OCI-LY3 (cell line): ENCODE results near the gene TTC8.

Experiments used
- H2AFZ ChIP-seq: fragments of 200-600, 300-600 bp; shearing (Covaris generic); 2 replicates; pipeline ENCODE4 v1.6.0; 2014; ENCODE audit warnings: antibody characterized with exemption, low read depth, low read length
- H3K27ac ChIP-seq: fragments of 200-600, 300-600 bp; sonication (generic); 2 replicates; pipeline ENCODE4 v1.5.1; 2014; ENCODE audit warnings: mild to moderate bottlenecking, low read length, moderate library complexity, mixed read lengths
- H3K27me3 ChIP-seq: fragments of 200-600, 300-600 bp; sonication (generic); 2 replicates; pipeline ENCODE4 v1.6.1; 2014; ENCODE audit warnings: low read depth, low read length, mixed read lengths
- H3K36me3 ChIP-seq: fragments of 200-600, 300-600 bp; sonication (generic); replicated peaks from 2 replicates; pipeline ENCODE3; 2014; ENCODE audit warnings: low read depth, low read length, mixed read lengths
- H3K4me1 ChIP-seq: fragments of 300-600, 200-600 bp; sonication (generic); 2 replicates; pipeline ENCODE4 v1.6.1; 2014; ENCODE audit warnings: low read length, mixed read lengths
- H3K4me2 ChIP-seq: fragments of 200-600, 300-600 bp; sonication (generic); 2 replicates; pipeline ENCODE4 v1.6.1; 2014; ENCODE audit warnings: low read length, mixed read lengths
- H3K4me3 ChIP-seq: fragments of 300-600, 200-600 bp; sonication (generic); 2 replicates; pipeline ENCODE4 v1.5.1; 2014; ENCODE audit warnings: antibody characterized with exemption, mild to moderate bottlenecking, low read length, moderate library complexity
- H3K79me2 ChIP-seq: fragments of 300-600, 200-600 bp; shearing (Covaris generic); 2 replicates; pipeline ENCODE4 v1.6.1; 2014; ENCODE audit warnings: mild to moderate bottlenecking, low read length, mixed read lengths
- H3K9ac ChIP-seq: fragments of 300-600, 200-600 bp; shearing (Covaris generic); 2 replicates; pipeline ENCODE4 v1.6.0; 2014; ENCODE audit warnings: mild to moderate bottlenecking, low read length, moderate library complexity
- H3K9me3 ChIP-seq: fragments of 200-600, 300-600 bp; shearing (Covaris generic); 2 replicates; pipeline ENCODE4 v1.6.1; 2014; ENCODE audit warnings: low read length, mixed read lengths; ENCODE audit not compliant: insufficient read depth
- H4K20me1 ChIP-seq: fragments of 200-600, 300-600 bp; sonication (generic); 2 replicates; pipeline ENCODE4 v1.6.1; 2016; ENCODE audit warnings: low read length, mixed read lengths; ENCODE audit not compliant: insufficient read depth
- CTCF ChIP-seq: fragments of 200-600, 300-600 bp; sonication (generic); IDR thresholded peaks from 2 replicates; pipeline ENCODE4 v1.5.1; 2014; ENCODE audit warnings: antibody characterized with exemption, low read length, low read depth
- EZH2phosphoT487 ChIP-seq: fragments of 200-600 bp; shearing (Covaris generic); IDR thresholded peaks from 2 replicates; pipeline ENCODE4 v1.6.1; 2018; ENCODE audit warnings: antibody characterized with exemption, mixed run types, low read depth

Gene TTC8

GRCh38 chr14:88844980-88845491 is 20.6 kb downstream of the TTC8 start:
- Histone ChIP-seq H3K36me3 (no peaks in the 10 kb centered on the region), H4K20me1 (no peaks in the 10 kb centered on the region)
- TF ChIP-seq EZH2phosphoT487 (no peak), CTCF (no peak)

GRCh38 chr14:88848571-88848970 is 24.1 kb downstream of the TTC8 start:
- Histone ChIP-seq H2AFZ (no peak overlapping the region), H3K4me2 (no peak overlapping the region)

More at GRCh38 chr14:88844980-88845491, 20.6 kb downstream of the TTC8 start:
- H3K79me2 ChIP-seq, result no peaks in the 10 kb centered on the region
- H3K27me3 ChIP-seq, result no peaks in the 10 kb centered on the region
- H3K4me3 ChIP-seq, result no peak overlapping the region
- no peak overlapping the region for H3K27ac ChIP-seq
- H3K4me2 ChIP-seq, result no peak overlapping the region
- no peaks in the 10 kb centered on the region for H3K4me1 ChIP-seq
- H2AFZ ChIP-seq, result no peak overlapping the region
- no peak overlapping the region for H3K9ac ChIP-seq
- H3K9me3 ChIP-seq, result no peaks in the 10 kb centered on the region

GRCh38 chr14:88849716-88850115 is 25.3 kb downstream of the TTC8 start:
- H3K27me3 ChIP-seq, result no peaks in the 10 kb centered on the region
- TF ChIP-seq CTCF (no peak), EZH2phosphoT487 (no peak)
- H3K4me1 ChIP-seq, result no peaks in the 10 kb centered on the region
- H3K27ac ChIP-seq, result no peak overlapping the region
- H3K9me3 ChIP-seq, result no peaks in the 10 kb centered on the region
- H3K4me2 ChIP-seq, result no peak overlapping the region
- no peaks in the 10 kb centered on the region for H3K79me2 ChIP-seq
- no peak overlapping the region for H2AFZ ChIP-seq
- H3K9ac ChIP-seq, result no peak overlapping the region
- H3K4me3 ChIP-seq, result no peak overlapping the region
- H4K20me1 ChIP-seq, result no peaks in the 10 kb centered on the region
- no peaks in the 10 kb centered on the region for H3K36me3 ChIP-seq

More at GRCh38 chr14:88848571-88848970, 24.1 kb downstream of the TTC8 start:
- Histone ChIP-seq H3K4me1 (no peaks in the 10 kb centered on the region), H4K20me1 (no peaks in the 10 kb centered on the region), H3K36me3 (no peaks in the 10 kb centered on the region), H3K4me3 (no peak overlapping the region), H3K9me3 (no peaks in the 10 kb centered on the region), H3K9ac (no peak overlapping the region), H3K27me3 (no peaks in the 10 kb centered on the region), H3K27ac (no peak overlapping the region), H3K79me2 (no peaks in the 10 kb centered on the region)
- no peak for TF ChIP-seq EZH2phosphoT487
- TF ChIP-seq CTCF, result no peak

- Histone ChIP-seq H3K9ac (no peak overlapping the region), H3K27me3 (no peaks in the 10 kb centered on the region), H4K20me1 (no peaks in the 10 kb centered on the region), H3K79me2 (no peaks in the 10 kb centered on the region), H3K4me1 (no peaks in the 10 kb centered on the region), H3K9me3 (no peaks in the 10 kb centered on the region), H3K36me3 (no peaks in the 10 kb centered on the region), H3K4me2 (no peak overlapping the region), H3K4me3 (no peak overlapping the region), H3K27ac (no peak overlapping the region), H2AFZ (no peak overlapping the region)
- no peak for TF ChIP-seq EZH2phosphoT487
- no peak for TF ChIP-seq CTCF
These were observed 27.1 kb downstream of the TTC8 start for GRCh38 chr14:88851587-88851986.
